Psoas muscle (tissue), 8 donors: Measurements from ENCODE around the gene SEC23IP. TPM values are rescaled to one million over a fixed set of nuclear protein-coding genes. Genes with fewer than 3 reads are reported as not detected.
A peak's percentile ranks its signal among the peaks of the same experiment; 100 is the strongest.

Source experiments
- ATAC-seq, 4 donors: fragments of 200-7000 bp; cut with Tn5 transposase; one replicate each; pipeline ENCODE4 v1.9.1; 2020; ENCODE audit warnings: moderate library complexity in 3 of 4, mild to moderate bottlenecking in 2 of 4
- DNase-seq, 2 donors: peaks; one replicate each; pipeline ENCODE4 v3.0.0-alpha.2; 2020
- H3K27ac ChIP-seq: fragments of 200-600 bp; one replicate; pipeline ENCODE4 v1.8.0; 2022
- H3K27me3 ChIP-seq, 3 donors: fragments of 200-600 bp in 1 of 3; one replicate each; pipeline versions ENCODE4 v1.6.1 to v1.8.0; 2013 to 2022; ENCODE audit warnings: low read length in 2 of 3, mild to moderate bottlenecking in 2 of 3, moderate library complexity in 1 of 3; ENCODE audit not compliant: insufficient read depth in 3 of 3
- H3K36me3 ChIP-seq, 2 donors: fragments of 200-600 bp in 1 of 2; one replicate each; pipeline versions ENCODE4 v1.6.1 to v1.8.0; 2013 to 2022; ENCODE audit warnings: low read depth in 1 of 2, mild to moderate bottlenecking in 1 of 2, moderate library complexity in 1 of 2; ENCODE audit not compliant: insufficient read depth in 1 of 2
- H3K4me1 ChIP-seq: fragments of 200-600 bp; one replicate; pipeline ENCODE4 v1.8.0; 2022
- H3K4me3 ChIP-seq: fragments of 200-600 bp; one replicate; pipeline ENCODE4 v1.8.0; 2022; ENCODE audit warnings: mild to moderate bottlenecking
- H3K9me3 ChIP-seq: fragments of 200-600 bp; one replicate; pipeline ENCODE4 v1.8.0; 2022
- WGBS, 3 donors: extraction: QIAGEN DNeasy Blood & Tissue Kit; methylation state at CpG; one replicate each; pipeline versions ENCODE4 v1.1.6 to v1.1.7; 2013; 5-methylcytosine and 5-hydroxymethylcytosine counted together
- intact Hi-C, 2 donors: fragments of 100-400 bp; cut with DNase I; formaldehyde crosslinking; loops; one replicate each; pipeline versions ENCODE4 v1.11.0 to v1.14.2; 2022
- polyA plus RNA-seq, 3 donors: library from polyadenylated mRNA; stranded (reverse); fragments of 200-250 nt; gene quantifications; one replicate each; pipeline ENCODE4 v1.2.3, GENCODE V29; 2013
- total RNA-seq, 4 donors: library from RNA; stranded (reverse); fragmentation: NEBNext Ultra II Directional in 2 of 4; extraction: Animal tissue kit (Norgen Biotek cat#: 25700) in 2 of 4; gene quantifications; one replicate each; pipeline versions ENCODE4 v1.2.1 to v1.2.4, GENCODE V29; 2021 to 2023
- TF ChIP-seq, protein P1 (sequence below): fragments of 200-600 bp; IDR thresholded peaks from one replicate; pipeline ENCODE4 v1.8.0; 2022; ENCODE audit warnings: antibody characterized with exemption
- donor health status: healthy with polysubstance abuse.
- donor health status: DM: no; HTN: no; CAD: no; lungs with moderate emphysema.
- donor health status: Bipolar disorder and iron deficiency.
- donor health status: healthy.
- donor health status: DM: yes; HTN: yes; CAD: no.
- donor health status: DM: no; HTN: no; CAD: no.
- donor health status: DM: no; HTN: no; CAD: no.
- donor health status: DM: yes; HTN: yes; CAD: no.

Gene SEC23IP
- total and polyA plus RNA-seq, 7 donors = 6.5 to 49.7 (median 27.3) TPM

DNA sequence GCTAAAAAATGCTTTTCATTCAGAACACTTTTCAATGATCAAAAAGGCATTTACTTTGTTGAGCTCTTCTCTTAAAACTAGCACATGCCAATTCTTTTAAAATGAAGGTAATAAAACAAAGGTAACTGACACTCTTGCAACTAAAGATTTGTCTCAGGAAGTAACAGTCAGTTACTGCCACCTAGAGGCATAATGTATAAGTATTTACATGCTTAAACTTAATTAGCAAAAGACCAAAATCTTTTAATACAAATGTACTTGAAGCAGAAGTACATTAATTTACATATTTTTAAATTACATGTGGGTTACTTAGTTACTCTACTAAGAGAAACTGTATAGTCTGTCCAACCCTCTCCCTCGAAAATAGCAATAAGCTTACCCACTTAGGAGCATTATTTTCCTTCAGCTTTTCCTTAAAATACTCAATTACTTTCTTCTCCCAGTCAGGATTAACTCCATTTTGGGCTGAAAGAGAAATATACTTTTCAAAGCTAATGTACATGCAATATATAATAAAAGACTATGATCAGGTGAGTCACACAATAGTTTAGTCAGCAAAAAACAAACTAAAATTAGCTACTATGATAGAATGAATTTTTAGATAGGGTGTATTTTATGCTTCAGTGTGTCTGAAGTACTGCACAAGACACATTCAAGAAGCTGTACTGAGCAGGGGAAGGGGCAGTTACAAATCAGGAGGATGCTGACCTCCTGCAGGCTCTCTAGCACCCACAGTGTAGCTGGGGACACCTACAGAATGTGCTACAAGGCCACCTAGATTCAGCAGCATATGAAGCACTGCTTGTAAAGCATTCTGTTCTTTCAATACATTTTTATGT is 32.9 kb upstream of the SEC23IP start:
- no peaks in the 10 kb centered on the region for H3K27me3 ChIP-seq
- ATAC-seq (peak in 2 of 4 donors; percentile 57 to 85), DNase-seq (no peak)
- 74 to 80% (median 75%) methylated on average over 1 of the region's 1 CpG for WGBS, 3 donors
- H3K9me3 ChIP-seq = peaks cover 5% of the 10 kb centered on the region
- peaks cover 0 to 39% of the 10 kb centered on the region in 2 donors for H3K36me3 ChIP-seq
- H3K27ac ChIP-seq = no peak overlapping the region
- TF ChIP-seq, protein P1, sequence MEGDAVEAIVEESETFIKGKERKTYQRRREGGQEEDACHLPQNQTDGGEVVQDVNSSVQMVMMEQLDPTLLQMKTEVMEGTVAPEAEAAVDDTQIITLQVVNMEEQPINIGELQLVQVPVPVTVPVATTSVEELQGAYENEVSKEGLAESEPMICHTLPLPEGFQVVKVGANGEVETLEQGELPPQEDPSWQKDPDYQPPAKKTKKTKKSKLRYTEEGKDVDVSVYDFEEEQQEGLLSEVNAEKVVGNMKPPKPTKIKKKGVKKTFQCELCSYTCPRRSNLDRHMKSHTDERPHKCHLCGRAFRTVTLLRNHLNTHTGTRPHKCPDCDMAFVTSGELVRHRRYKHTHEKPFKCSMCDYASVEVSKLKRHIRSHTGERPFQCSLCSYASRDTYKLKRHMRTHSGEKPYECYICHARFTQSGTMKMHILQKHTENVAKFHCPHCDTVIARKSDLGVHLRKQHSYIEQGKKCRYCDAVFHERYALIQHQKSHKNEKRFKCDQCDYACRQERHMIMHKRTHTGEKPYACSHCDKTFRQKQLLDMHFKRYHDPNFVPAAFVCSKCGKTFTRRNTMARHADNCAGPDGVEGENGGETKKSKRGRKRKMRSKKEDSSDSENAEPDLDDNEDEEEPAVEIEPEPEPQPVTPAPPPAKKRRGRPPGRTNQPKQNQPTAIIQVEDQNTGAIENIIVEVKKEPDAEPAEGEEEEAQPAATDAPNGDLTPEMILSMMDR = peak; percentile 68
- H3K4me1 ChIP-seq = peaks cover 6% of the 10 kb centered on the region
- H3K4me3 ChIP-seq = no peak overlapping the region
- intact Hi-C loops = loop anchor here (2.0 to 5.0 kb wide), 6 partner anchors 109 to 252 kb away; no protein-coding TSS in a partner anchor

DNA sequence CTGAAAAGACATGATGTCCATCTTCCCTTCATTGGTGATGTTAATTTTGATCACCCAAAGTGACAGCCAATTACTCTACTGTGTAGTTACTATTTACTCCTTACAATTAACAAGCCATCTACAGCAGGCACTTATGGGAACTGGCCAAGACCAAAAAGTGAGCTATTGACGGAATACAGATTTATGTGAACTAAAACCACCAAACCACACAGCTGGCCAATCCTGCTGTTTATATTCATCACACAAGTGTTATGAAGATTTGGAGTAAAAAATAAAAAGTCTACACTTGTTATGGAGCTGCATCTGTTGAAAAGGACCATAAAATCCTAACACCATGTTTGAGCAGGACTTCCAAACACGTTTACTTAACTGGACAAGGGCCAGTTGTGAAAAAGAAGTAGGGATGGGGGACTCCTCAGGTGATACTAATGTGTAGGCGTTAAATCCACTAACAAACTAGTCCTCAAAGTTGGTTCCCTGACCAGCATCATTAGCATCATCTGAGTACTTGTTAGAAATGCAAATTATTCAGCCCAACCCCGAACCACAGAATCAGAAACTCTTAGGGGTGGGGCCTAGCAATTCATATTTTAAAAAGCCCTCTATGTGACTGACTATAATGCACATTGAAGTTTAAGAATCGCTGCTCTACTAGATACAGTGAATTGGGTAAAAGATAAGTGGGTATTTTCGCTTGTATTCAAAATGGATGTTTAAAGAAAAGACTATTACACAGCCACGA is 31.5 kb upstream of the SEC23IP start:
- intact Hi-C loops = loop anchor here in 1 of 2 donors (2.0 to 5.0 kb wide), 2 partner anchors 174 to 249 kb away; no protein-coding TSS in a partner anchor

DNA sequence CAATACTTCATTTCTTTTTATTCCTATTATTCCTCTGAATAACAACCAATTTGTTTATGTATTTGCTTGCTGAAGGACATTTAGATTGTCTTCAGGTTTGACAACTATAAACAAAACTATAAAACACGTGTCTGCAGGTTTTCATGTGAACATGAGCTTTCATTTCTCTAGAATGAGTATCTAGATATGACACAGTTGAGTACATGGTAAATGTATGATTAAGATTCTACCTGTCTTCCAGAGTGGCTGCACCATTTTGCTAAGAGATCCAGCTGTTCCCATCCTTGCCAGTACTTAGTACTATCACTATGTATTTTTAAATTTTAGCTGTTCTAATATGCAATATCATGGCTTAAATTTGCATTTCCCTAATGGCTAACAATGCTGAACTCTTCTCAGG is 30.0 kb upstream of the SEC23IP start:
- ATAC-seq (no peak), DNase-seq (no peak)
- no peak overlapping the region for H3K4me3 ChIP-seq
- peaks cover 5% of the 10 kb centered on the region for H3K9me3 ChIP-seq
- TF ChIP-seq, protein P1 = no peak
- intact Hi-C loops = loop anchor here in 1 of 2 donors (5.0 kb wide), 1 partner anchor 250 kb away; no protein-coding TSS in a partner anchor
- no peaks in the 10 kb centered on the region for H3K27me3 ChIP-seq
- WGBS, 3 donors = 78 to 84% (median 81%) methylated on average over 1 of the region's 1 CpG
- H3K4me1 ChIP-seq = peaks cover 6% of the 10 kb centered on the region
- H3K27ac ChIP-seq = no peak overlapping the region
- H3K36me3 ChIP-seq = peaks cover 0 to 12% of the 10 kb centered on the region in 2 donors

More for the DNA sequence above, 31.5 kb upstream of the SEC23IP start:
- H3K27me3 ChIP-seq = no peaks in the 10 kb centered on the region
- TF ChIP-seq, protein P1 = no peak
- DNase-seq (no peak), ATAC-seq (no peak)
- WGBS, 3 donors = 74 to 78% (median 75%) methylated on average over 7 of the region's 7 CpGs
- peaks cover 5% of the 10 kb centered on the region for H3K9me3 ChIP-seq
- H3K4me1 ChIP-seq = peaks cover 6% of the 10 kb centered on the region
- peaks cover 0 to 25% of the 10 kb centered on the region in 2 donors for H3K36me3 ChIP-seq
- H3K27ac ChIP-seq = no peak overlapping the region
- no peak overlapping the region for H3K4me3 ChIP-seq

DNA sequence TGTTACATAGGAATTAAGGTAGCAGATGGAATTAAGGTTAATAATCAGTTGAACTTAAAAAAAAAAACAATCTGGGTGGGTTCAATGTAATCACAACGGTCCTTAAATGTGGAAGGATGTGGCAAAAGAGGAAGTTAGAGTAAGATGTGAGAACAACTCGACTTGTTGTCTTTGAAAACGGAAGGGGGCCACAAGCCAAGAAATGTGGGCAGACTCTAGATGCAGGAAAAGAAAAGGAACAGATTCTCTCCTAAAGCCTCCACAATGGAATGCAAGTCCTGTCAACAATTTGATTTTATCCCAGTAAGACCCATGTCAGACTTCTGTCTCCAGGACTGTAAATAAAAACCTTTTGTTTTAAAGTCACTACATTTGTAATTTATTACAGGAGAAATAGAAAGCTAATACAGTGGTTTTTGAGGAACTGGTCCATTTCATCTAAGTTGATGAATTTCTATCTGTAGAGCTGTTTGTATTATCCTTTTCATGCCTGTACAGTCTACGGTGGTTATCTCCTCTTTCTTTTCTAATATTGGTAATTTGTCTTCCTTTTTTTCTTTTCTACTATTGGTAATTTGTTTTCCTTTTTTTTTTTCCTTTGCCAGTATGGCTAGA is 28.5 kb upstream of the SEC23IP start:
- Histone ChIP-seq H3K36me3 (no peaks in the 10 kb centered on the region), H3K9me3 (peaks cover 5% of the 10 kb centered on the region), H3K27me3 (no peaks in the 10 kb centered on the region), H3K27ac (no peak overlapping the region), H3K4me1 (peaks cover 6% of the 10 kb centered on the region), H3K4me3 (no peak overlapping the region)
- intact Hi-C loops = loop anchor here in 1 of 2 donors (5.0 kb wide), 1 partner anchor 252 kb away; no protein-coding TSS in a partner anchor
- DNase-seq (no peak), ATAC-seq (no peak)
- TF ChIP-seq, protein P1 = no peak
- WGBS, 3 donors = 61 to 68% (median 64%) methylated on average over 4 of the region's 4 CpGs
